VCaP (cell line): Measurements from ENCODE around the gene RDH16.
"Not testable (repeated sequence)": the region's sequence is repeated elsewhere in the genome, so short reads cannot be mapped to it uniquely, and the experiment has no call there.

Experiments
- H3K27ac ChIP-seq: fragments of 450-650 bp; 2 replicates; pipeline ENCODE4 v1.5.1; 2017
- CTCF ChIP-seq: fragments of 450-650 bp; conservative IDR thresholded peaks from 2 replicates; pipeline ENCODE4 v1.5.1; 2017; ENCODE audit warnings: mild to moderate bottlenecking, moderate library complexity

Gene RDH16

GRCh38 chr12:56941299-56942017, 15.9 kb downstream of the RDH16 start:
- H3K27ac ChIP-seq, result no peak overlapping the region
- no peak for TF ChIP-seq CTCF

- H3K27ac ChIP-seq, result not testable (repeated sequence)
These were observed 16.5 kb downstream of the RDH16 start for GRCh38 chr12:56940942-56941298.

GRCh38 chr12:56935752-56936151, 21.7 kb downstream of the RDH16 start:
- no peak for TF ChIP-seq CTCF
- H3K27ac ChIP-seq, result no peak overlapping the region

GRCh38 chr12:56935157-56935556, 22.3 kb downstream of the RDH16 start:
- H3K27ac ChIP-seq, result peak overlapping the region; percentile 39
- no peak for TF ChIP-seq CTCF

- TF ChIP-seq CTCF, result no peak
- peak within 1 kb of the TSS; percentile 39 for H3K27ac ChIP-seq
These were observed 23.4 kb downstream of the RDH16 start, which contains the start of gene SDR9C7 for GRCh38 chr12:56933826-56934625. Gene SDR9C7 (minus strand): TSS chr12:56934408. CDS start chr12:56934261, 147 bp downstream.

GRCh38 chr12:56932867-56933266, 24.5 kb downstream of the RDH16 start:
- H3K27ac ChIP-seq, result no peak overlapping the region
- no peak for TF ChIP-seq CTCF

- no peak overlapping the region for H3K27ac ChIP-seq
- no peak for TF ChIP-seq CTCF
These were observed 25.3 kb downstream of the RDH16 start for GRCh38 chr12:56932146-56932545.
